Measurements from ENCODE around the gene CWC25. TPM values are rescaled to one million over a fixed set of nuclear protein-coding genes. Genes with fewer than 3 reads are reported as not detected.

Gene CWC25
- total and polyA plus RNA-seq, 2 of the 13 experiments (the other 11 are each of a cell fraction or from before 2014, with no cell fraction given) = 15.6 to 22.7 TPM

DNA sequence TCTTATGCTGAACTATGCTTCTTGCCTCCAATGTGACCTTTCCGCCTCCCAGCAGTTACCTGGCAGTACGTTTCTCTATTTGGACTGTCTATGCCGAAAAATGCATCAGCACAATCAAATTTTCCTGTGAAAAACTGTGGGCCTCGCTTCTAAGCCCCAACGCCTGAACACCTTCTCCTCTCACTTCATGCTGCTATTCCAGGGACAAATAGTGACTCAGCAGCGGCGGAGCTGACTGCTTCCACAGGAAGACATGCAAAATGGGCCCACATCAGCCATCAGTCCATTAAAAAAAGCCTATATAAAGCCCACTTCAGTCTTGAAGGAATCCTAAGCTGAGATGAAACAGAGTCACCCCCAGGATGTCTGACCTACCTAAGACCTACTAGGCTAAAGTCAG, 15.3 kb downstream of the CWC25 start:
- no peak overlapping the region for H3K4me3 ChIP-seq (replicated peaks in 1 of 3; ENCODE audit: insufficient read depth in 1 of 3, low read depth in 2 of 3, low read length in 3 of 3)
- POLR2A ChIA-PET = interaction anchor here (1.5 kb wide), 1 partner anchor 44 kb away, joined by 3 read pairs; the partner anchor contains the start of gene RPL23
- ATAC-seq = no peak
- H3K4me2 ChIP-seq (ENCODE audit: low read depth, low read length) = no peak overlapping the region
- no peak overlapping the region for H3K27ac ChIP-seq (ENCODE audit: extremely low read length, insufficient read depth, low read length)
- no peak overlapping the region for H3K9ac ChIP-seq (ENCODE audit: insufficient read depth, low read depth, low read length)
- no peak overlapping the region for H2AFZ ChIP-seq (ENCODE audit: low read length)
- intact Hi-C loops (cut with micrococcal nuclease; ENCODE audit: unreplicated experiment) (no loop called here), in situ Hi-C loops (cut with HindIII; ENCODE audit: extremely low pct_ligation_motif_present, low pct_unique_long_range_greater_than_20kb) (no loop called here)
- no peaks in the 10 kb centered on the region for H3K9me3 ChIP-seq (ENCODE audit: low read length)
- no peak for DNase-seq (ENCODE audit: low spot score)
- BruUV-seq (replicated peaks) = TSS peak; percentile 40
- peaks cover 38 to 75% of the 10 kb centered on the region in 2 experiments for H3K36me3 ChIP-seq (replicated peaks in 1 of 2; ENCODE audit: control insufficient read depth in 1 of 2, insufficient read depth in 2 of 2, low read length in 2 of 2)
- no peaks in the 10 kb centered on the region for H3K27me3 ChIP-seq (ENCODE audit: control insufficient read depth in 1 of 2, insufficient read depth in 2 of 2, low read length in 2 of 2)
- no peaks in the 10 kb centered on the region for H3K79me2 ChIP-seq (ENCODE audit: insufficient read depth, low read length)
- no peak for FAIRE-seq
- H4K20me1 ChIP-seq (ENCODE audit: insufficient read depth, low read length) = no peaks in the 10 kb centered on the region
- TF ChIP-seq ATF1 (CRISPR knock-in tag; IDR thresholded peaks at IDR 0.05) (no peak), SETDB1 (CRISPR knock-in tag; IDR thresholded peaks at IDR 0.05; ENCODE audit: borderline replicate concordance) (no peak), ZNF230 (CRISPR knock-in tag; IDR thresholded peaks at IDR 0.05) (no peak), FOXP1 (IDR thresholded peaks at IDR 0.05) (no peak), FOXP1 (CRISPR knock-in tag; IDR thresholded peaks at IDR 0.05) (no peak), JUNB (CRISPR knock-in tag; IDR thresholded peaks at IDR 0.05; ENCODE audit: borderline replicate concordance) (no peak), PAX8 (CRISPR knock-in tag; IDR thresholded peaks at IDR 0.05; ENCODE audit: borderline replicate concordance) (no peak), CHD4 (IDR thresholded peaks at IDR 0.05; ENCODE audit: borderline replicate concordance, low read length) (no peak), ATF4 (CRISPR knock-in tag; IDR thresholded peaks at IDR 0.05) (no peak), ARNTL (CRISPR knock-in tag; IDR thresholded peaks at IDR 0.05) (no peak), ZNF251 (CRISPR knock-in tag; IDR thresholded peaks at IDR 0.05) (no peak), TBP (CRISPR knock-in tag; IDR thresholded peaks at IDR 0.05) (no peak), ZBTB1 (CRISPR knock-in tag; IDR thresholded peaks at IDR 0.05; ENCODE audit: borderline replicate concordance) (no peak), CREB3 (CRISPR knock-in tag; IDR thresholded peaks at IDR 0.05) (no peak), ZNF432 (CRISPR knock-in tag; IDR thresholded peaks at IDR 0.05; ENCODE audit: borderline replicate concordance) (no peak), MXI1 (IDR thresholded peaks at IDR 0.05; ENCODE audit: borderline replicate concordance, low read depth, low read length) (no peak), ZNF232 (CRISPR knock-in tag; IDR thresholded peaks at IDR 0.05; ENCODE audit: borderline replicate concordance) (no peak), ZNF790 (CRISPR knock-in tag; IDR thresholded peaks at IDR 0.05; ENCODE audit: borderline replicate concordance) (no peak), PRMT3 (CRISPR knock-in tag; IDR thresholded peaks at IDR 0.05; ENCODE audit: borderline replicate concordance, low read depth) (no peak)
- TF ChIP-seq, protein P1, sequence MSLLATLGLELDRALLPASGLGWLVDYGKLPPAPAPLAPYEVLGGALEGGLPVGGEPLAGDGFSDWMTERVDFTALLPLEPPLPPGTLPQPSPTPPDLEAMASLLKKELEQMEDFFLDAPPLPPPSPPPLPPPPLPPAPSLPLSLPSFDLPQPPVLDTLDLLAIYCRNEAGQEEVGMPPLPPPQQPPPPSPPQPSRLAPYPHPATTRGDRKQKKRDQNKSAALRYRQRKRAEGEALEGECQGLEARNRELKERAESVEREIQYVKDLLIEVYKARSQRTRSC (CRISPR knock-in tag; IDR thresholded peaks at IDR 0.05; ENCODE audit: low read depth) = no peak
- TF ChIP-seq, protein P2, sequence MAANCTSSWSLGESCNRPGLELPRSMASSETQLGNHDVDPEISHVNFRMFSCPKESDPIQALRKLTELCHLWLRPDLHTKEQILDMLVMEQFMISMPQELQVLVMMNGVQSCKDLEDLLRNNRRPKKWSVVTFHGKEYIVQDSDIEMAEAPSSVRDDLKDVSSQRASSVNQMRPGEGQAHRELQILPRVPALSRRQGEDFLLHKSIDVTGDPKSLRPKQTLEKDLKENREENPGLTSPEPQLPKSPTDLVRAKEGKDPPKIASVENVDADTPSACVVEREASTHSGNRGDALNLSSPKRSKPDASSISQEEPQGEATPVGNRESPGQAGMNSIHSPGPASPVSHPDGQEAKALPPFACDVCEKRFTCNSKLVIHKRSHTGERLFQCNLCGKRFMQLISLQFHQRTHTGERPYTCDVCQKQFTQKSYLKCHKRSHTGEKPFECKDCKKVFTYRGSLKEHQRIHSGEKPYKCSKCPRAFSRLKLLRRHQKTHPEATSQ (CRISPR knock-in tag; IDR thresholded peaks at IDR 0.05; ENCODE audit: borderline replicate concordance) = no peak
- no peaks in the 10 kb centered on the region for H3K4me1 ChIP-seq (ENCODE audit: insufficient read depth, low read length)
- WGBS (ENCODE audit: low lambda C conversion rate) = 94% methylated on average over 7 of the region's 7 CpGs
- CTCF ChIA-PET (ENCODE audit: low intra/inter-chr PET ratio, low total read pairs) = no interaction called here

Data from HepG2 (cell line).